Stimulated activated CD8-positive, alpha-beta memory T cell treated with anti-CD3 and anti-CD28 coated beads, Interleukin-7, amount 100 ng/mL, for 4 hours (primary cell): ENCODE measurements around the gene TPRX2.
"Not testable (repeated sequence)": the region's sequence is repeated elsewhere in the genome, so short reads cannot be mapped to it uniquely, and the experiment has no call there.

Source experiments
- DNase-seq, 2 donors: peaks; one replicate each; pipeline ENCODE4 v3.0.0-alpha.2; 2020; ENCODE audit warnings: low read depth in 2 of 2

Gene TPRX2

GRCh38 chr19:47861630-47862029 is 2.6 kb downstream of the TPRX2 start:
- DNase-seq = no peak

- DNase-seq = peak; percentile 63 to 67
These were observed 4.5 kb downstream of the TPRX2 start for GRCh38 chr19:47863514-47863936.

- DNase-seq = no peak
These were observed 6.1 kb downstream of the TPRX2 start for GRCh38 chr19:47865166-47865565.

DNA sequence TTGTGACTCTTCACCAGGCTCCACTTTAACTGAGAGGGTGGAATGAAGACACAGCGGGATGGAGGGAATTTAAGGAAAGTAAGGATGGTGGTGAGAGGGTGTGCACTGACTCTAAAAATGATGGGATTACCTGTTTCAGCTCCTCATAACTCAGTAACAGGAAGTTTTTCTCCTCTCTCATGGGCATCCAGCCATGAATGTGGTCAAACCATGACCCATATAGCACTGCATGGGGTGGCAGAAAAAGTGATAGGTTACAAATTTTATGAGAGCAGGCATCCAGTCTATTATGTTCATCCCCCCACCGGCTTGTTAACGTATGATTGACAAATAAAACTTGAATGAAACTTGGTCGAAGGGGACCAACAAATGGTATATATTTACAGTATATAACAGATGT is 19.9 kb downstream of the TPRX2 start:
- DNase-seq = no peak

DNA sequence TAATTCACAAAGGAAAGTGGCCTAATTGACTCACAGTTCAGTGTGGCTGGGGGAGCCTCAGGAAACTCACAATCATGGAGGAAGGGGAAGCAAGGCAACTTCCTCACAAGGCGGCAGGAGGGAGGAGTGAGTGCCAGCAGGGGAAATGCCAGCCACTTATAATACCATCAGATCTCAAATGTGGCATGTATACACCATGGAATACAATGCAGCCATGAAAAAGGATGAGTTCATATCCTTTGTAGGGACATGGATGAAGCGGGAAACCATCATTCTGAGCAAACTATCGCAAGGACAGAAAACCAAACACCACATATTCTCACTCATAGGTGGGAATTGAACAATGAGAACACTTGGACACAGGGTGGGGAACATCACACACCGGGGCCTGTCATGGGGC is 20.4 kb downstream of the TPRX2 start:
- DNase-seq = not testable (repeated sequence)

GRCh38 chr19:47881757-47882156 is 22.7 kb downstream of the TPRX2 start:
- DNase-seq = no peak

DNA sequence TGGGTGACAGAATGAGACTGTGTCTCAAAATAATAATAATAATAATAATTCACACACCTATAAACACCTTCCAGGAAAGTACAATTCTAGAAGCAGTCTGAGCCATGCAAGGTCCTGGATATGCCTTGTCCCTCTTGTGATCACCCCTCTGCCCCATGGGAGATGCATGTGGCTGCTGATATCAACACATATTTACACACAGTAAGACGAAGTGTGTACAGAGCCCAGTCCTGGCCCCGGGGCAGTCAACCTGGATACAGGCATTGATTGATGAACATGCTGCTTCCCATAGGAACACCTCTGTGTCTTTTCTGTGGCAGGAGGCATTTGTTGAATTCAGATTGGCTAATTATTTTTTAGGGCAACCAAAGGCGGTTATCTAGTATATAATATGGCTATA is 23.9 kb downstream of the TPRX2 start:
- no peak for DNase-seq

DNA sequence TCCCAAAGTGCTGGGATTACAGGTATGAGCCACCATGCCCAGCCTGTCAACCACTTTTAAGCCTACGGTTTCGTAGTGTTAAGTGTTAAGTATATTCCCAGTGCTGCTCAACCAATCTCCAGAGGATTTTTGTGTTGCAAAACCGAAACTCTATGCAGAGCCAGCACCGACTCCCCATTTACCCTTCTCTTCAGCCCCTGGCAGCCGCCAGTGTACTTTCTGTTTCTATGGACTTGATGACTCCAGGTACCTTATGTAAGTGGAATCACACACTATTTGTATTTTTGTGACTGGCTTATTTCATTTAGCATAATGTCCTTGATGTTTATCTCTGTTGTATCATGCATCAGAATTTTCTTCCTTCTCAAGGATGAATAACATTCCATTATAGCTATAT is 26.0 kb downstream of the TPRX2 start:
- DNase-seq = no peak

DNA sequence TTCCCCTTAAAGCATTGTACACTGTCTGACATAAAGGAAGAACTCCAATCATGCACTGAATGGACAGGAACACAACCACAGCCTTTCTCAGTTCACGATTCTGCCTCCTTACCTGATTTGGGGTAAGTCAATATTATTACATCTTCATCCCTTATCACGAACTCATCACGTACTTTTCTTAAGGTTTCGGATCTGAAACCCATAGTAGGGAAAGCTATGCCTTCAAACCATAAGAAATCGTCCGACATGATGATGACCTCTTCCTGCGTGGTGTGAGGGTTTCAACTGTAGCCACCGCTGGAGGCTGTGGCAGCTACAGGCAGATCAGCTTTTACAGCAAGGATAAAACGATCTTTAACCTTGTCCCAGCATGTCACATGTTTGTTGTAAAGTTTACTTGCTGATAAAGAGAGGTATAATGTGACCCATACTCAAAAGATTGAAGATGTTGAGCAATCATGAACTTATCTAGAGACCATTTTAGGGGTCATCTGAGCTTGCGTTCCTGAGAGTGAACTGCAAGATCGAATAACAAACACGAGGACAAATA is 27.1 kb downstream of the TPRX2 start, which contains the start of gene SULT2A1:
SULT2A1 (minus strand) TSS at position 306 of the 550 bp plus-strand sequence; CDS start at position 248, 58 bp downstream.
- no peak for DNase-seq

- DNase-seq = no peak
These were observed 32.0 kb downstream of the TPRX2 start for GRCh38 chr19:47890865-47891621.

GRCh38 chr19:47891622-47891922 is 32.5 kb downstream of the TPRX2 start:
- DNase-seq = no peak

- DNase-seq = no peak
These were observed 33.1 kb downstream of the TPRX2 start for GRCh38 chr19:47891923-47892666.

DNA sequence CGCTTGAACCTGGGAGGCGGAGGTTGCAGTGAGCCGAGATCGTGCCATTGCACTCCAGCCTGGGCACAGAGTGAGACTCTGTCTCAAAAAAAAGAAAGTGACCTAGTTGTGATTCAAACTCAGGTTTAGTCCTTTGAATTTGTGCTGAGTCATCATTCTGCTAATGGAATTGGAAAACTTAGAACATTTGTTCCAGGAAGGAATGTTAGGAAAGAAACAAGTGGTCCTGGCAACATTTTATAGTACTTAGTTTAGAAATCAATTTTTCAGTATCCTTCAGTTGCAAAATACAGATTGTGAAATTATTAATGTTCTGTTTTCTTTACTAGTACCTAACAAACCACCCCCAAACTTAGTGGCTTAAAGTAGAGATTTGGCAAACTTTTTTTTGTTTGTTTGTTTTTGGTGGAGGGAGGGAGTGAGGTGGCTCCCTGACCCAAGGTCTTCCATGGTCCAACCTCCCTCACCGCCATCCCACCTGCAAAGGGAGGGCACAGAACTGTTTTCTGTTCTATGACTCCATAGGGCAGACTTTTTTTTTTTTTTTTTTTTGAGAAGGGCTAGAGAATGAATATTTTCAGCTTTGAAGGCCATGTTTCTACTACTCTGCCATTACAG is 36.2 kb downstream of the TPRX2 start:
- DNase-seq = no peak

DNA sequence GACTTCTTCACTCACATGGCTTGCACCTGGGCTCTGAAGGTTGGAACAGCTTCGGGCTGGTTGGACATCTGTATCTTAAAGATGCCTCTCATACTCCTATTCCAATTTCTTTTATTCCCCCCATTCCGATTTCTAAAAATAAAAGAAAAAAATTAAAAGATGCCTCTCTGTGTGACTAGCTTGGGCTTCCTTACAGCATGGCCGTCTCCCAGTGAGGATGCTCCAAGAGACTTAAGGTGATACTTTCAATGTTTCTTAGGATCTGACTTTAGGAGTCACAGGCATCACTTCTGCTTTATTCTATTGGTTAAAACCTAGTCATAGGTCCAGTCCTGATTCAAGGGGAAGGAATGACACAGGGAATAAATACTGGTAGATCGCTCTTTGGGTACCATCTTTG is 37.0 kb downstream of the TPRX2 start:
- DNase-seq = no peak

DNA sequence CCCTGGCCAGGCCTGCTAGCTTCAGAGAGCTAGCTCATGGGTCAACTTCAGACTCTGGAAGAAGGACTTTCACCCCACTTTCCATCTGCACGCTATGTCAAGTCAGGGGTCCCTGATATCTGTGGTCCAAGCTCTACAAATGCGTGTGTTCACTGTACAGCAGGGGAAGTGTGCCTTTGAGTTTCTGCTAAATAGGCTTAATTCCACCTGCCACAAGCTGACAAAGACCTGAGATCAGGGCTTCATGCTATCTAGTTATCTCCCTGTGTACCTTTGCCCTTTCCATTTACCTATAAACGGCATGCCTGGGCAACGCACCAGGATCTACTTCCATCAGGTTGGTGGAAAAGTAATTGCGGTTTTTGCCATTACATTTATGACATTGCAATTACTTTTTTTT is 37.7 kb downstream of the TPRX2 start:
- DNase-seq = no peak

- DNase-seq = no peak
These were observed 38.8 kb downstream of the TPRX2 start for GRCh38 chr19:47897861-47898260.

DNA sequence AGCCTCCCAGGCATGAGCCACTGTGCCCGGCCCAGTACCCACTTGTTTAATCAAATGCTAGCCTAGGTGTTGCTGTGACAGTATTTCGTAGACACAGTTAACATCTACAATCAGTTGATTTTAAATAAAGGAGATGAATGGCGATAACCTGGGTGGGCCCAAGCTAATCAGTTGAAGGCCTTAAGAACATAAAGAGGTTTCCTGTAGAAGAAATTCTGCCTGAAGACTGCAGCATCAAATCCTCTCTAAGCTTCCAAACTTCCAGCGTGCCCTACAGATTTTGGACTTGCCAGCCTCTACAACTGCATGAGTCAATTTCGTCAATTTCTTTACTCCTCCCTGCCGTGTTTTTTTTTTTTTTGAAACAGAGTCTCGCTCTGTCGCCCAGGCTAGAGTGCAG is 40.3 kb downstream of the TPRX2 start:
- DNase-seq = no peak

DNA sequence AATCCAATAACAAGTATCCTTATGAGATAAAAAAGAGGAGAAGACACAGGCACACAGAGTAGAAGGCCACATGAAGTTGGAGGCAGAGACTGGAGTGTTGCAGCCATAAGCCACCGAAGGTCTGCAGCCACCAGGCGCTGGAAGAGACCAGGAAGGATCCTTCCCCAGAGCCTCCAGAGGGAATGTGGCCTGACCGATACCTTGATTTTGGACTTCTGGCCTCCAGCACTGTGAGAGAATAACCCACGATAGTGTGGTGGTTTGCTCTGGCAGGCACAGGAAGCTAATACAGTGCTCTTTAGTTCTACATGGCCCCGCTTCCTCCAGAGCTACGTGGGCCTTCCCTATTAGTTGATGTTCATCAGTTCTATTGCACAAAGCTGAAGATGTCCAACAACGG is 42.3 kb downstream of the TPRX2 start:
- no peak for DNase-seq

- peak; percentile 24 to 62 for DNase-seq
These were observed 50.3 kb downstream of the TPRX2 start for GRCh38 chr19:47909350-47909749.

GRCh38 chr19:47910191-47910590 is 51.2 kb downstream of the TPRX2 start:
- DNase-seq = not testable (repeated sequence)
